DOHH2 (cell line): ENCODE data around the gene FGD6.

Experiments
- H3F3A ChIP-seq: fragments of 200-600 bp; sonication (generic), shearing (Covaris generic); 2 replicates; pipeline ENCODE4 v1.6.0; 2016; ENCODE audit warnings: antibody characterized with exemption, mild to moderate bottlenecking; ENCODE audit not compliant: control insufficient read depth, insufficient read depth
- H3K27ac ChIP-seq: fragments of 200-600 bp; sonication (generic); 2 replicates; pipeline ENCODE4 v1.5.1; 2014; ENCODE audit warnings: low read depth, mild to moderate bottlenecking, low read length, moderate library complexity
- H3K27me3 ChIP-seq: fragments of 200-600 bp; sonication (generic); 2 replicates; pipeline ENCODE4 v1.6.1; 2014; ENCODE audit warnings: mild to moderate bottlenecking, low read length, mixed read lengths; ENCODE audit not compliant: control insufficient read depth
- H3K36me3 ChIP-seq: fragments of 200-600 bp; sonication (generic); 2 replicates; pipeline ENCODE4 v1.6.1; 2014; ENCODE audit warnings: mild to moderate bottlenecking, low read length, moderate library complexity, mixed read lengths; ENCODE audit not compliant: control insufficient read depth
- H3K4me1 ChIP-seq: fragments of 200-600 bp; sonication (generic); 2 replicates; pipeline ENCODE4 v1.6.1; 2014; ENCODE audit warnings: mild to moderate bottlenecking, low read length, mixed read lengths; ENCODE audit not compliant: control insufficient read depth
- H3K4me2 ChIP-seq: fragments of 200-600 bp; sonication (generic); 2 replicates; pipeline ENCODE4 v1.6.0; 2014; ENCODE audit warnings: mild to moderate bottlenecking, low read length, moderate library complexity
- H3K4me3 ChIP-seq: fragments of 200-600 bp; sonication (generic); 2 replicates; pipeline ENCODE4 v1.5.1; 2014; ENCODE audit warnings: mild to moderate bottlenecking, low read length, mixed read lengths
- H3K79me2 ChIP-seq: fragments of 200-600 bp; sonication (generic); 2 replicates; pipeline ENCODE4 v1.6.1; 2014; ENCODE audit warnings: mild to moderate bottlenecking, low read length, mixed read lengths; ENCODE audit not compliant: control insufficient read depth
- H3K9me2 ChIP-seq: fragments of 200-600 bp; sonication (generic); replicated peaks from 2 replicates; pipeline ENCODE4 v1.6.1; 2014; ENCODE audit warnings: mild to moderate bottlenecking, low read length, mixed read lengths; ENCODE audit not compliant: control insufficient read depth
- H3K9me3 ChIP-seq: fragments of 200-600 bp; sonication (generic); 2 replicates; pipeline ENCODE4 v1.6.1; 2014; ENCODE audit warnings: antibody characterized with exemption, low read length, mixed read lengths; ENCODE audit not compliant: control insufficient read depth, insufficient read depth
- H4K20me1 ChIP-seq: fragments of 200-600 bp; sonication (generic); 2 replicates; pipeline ENCODE4 v1.6.0; 2014; ENCODE audit warnings: low read depth, mild to moderate bottlenecking, antibody characterized with exemption, low read length, moderate library complexity; ENCODE audit not compliant: control insufficient read depth, insufficient read depth
- EZH2phosphoT487 ChIP-seq: fragments of 200-600 bp; sonication (generic); IDR thresholded peaks from 2 replicates; pipeline ENCODE4 v1.6.1; 2017; ENCODE audit warnings: borderline replicate concordance, mild to moderate bottlenecking, antibody characterized with exemption, low read length, moderate library complexity, mixed read lengths
- TF ChIP-seq, protein P1 (sequence below): fragments of 200-600 bp; sonication (generic); IDR thresholded peaks from one replicate; pipeline ENCODE4 v1.5.1; 2014; ENCODE audit warnings: antibody characterized with exemption, mild to moderate bottlenecking, low read depth, low read length; ENCODE audit not compliant: poor library complexity, severe bottlenecking

The FGD6 gene

DNA sequence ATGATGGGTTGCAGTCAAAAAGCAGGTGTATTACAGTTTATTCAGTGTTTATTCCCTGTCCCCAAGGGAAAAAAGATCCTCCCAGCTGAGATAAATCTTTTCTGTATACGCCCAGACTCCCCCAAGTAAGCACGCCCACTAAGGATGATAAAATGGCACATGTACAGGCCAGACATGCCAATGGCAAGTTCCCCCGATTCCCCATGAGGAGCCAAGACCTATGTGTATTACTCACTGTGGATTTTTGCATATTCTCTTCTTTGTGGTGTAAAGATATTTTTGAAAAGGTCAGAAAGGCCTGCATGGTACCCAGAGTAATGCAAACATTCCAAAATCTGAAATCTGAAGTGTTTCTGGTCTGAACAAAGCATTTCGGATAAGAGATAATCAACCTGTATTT lies 166.0 kb downstream of the FGD6 start:
- Histone ChIP-seq H3K4me1 (no peaks in the 10 kb centered on the region), H3K27ac (no peak overlapping the region), H3K79me2 (no peaks in the 10 kb centered on the region), H3F3A (0 out of 2 replicates have a peak, but pooled peaks cover 2% of the 10 kb centered on the region), H3K27me3 (no peaks in the 10 kb centered on the region), H3K4me2 (no peak overlapping the region), H3K9me3 (no peaks in the 10 kb centered on the region), H3K4me3 (no peak overlapping the region), H3K36me3 (peaks cover 65% of the 10 kb centered on the region), H3K9me2 (no peaks in the 10 kb centered on the region), H4K20me1 (no peaks in the 10 kb centered on the region)
- TF ChIP-seq, protein P1, sequence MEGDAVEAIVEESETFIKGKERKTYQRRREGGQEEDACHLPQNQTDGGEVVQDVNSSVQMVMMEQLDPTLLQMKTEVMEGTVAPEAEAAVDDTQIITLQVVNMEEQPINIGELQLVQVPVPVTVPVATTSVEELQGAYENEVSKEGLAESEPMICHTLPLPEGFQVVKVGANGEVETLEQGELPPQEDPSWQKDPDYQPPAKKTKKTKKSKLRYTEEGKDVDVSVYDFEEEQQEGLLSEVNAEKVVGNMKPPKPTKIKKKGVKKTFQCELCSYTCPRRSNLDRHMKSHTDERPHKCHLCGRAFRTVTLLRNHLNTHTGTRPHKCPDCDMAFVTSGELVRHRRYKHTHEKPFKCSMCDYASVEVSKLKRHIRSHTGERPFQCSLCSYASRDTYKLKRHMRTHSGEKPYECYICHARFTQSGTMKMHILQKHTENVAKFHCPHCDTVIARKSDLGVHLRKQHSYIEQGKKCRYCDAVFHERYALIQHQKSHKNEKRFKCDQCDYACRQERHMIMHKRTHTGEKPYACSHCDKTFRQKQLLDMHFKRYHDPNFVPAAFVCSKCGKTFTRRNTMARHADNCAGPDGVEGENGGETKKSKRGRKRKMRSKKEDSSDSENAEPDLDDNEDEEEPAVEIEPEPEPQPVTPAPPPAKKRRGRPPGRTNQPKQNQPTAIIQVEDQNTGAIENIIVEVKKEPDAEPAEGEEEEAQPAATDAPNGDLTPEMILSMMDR: no peak
- TF ChIP-seq EZH2phosphoT487: no peak

DNA sequence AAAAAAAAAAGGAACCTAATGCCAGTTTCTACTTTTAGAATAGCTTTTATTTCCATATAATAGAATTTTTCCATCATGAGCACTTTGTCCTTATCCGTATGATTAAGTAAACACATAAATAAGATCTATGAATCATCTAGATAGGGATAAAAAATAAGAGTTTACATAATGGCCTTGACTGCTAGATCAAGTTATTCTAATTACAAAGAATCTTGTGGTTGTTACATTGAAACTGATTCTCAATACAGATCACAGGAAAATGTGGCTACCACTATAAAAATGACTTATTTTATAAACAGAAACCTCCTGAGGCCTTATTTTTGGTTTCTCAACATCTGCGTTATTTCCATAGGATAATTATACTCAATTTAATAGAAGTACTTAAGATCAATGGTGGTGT lies 179.4 kb downstream of the FGD6 start:
- Histone ChIP-seq H3K4me2 (no peak overlapping the region), H3F3A (0 out of 2 replicates have a peak, but pooled peaks cover 2% of the 10 kb centered on the region), H4K20me1 (no peaks in the 10 kb centered on the region), H3K36me3 (peaks cover 65% of the 10 kb centered on the region), H3K4me1 (no peaks in the 10 kb centered on the region), H3K79me2 (no peaks in the 10 kb centered on the region), H3K27ac (no peak overlapping the region), H3K4me3 (no peak overlapping the region), H3K27me3 (no peaks in the 10 kb centered on the region), H3K9me3 (no peaks in the 10 kb centered on the region), H3K9me2 (no peaks in the 10 kb centered on the region)
- TF ChIP-seq, protein P1: no peak
- TF ChIP-seq EZH2phosphoT487: no peak

DNA sequence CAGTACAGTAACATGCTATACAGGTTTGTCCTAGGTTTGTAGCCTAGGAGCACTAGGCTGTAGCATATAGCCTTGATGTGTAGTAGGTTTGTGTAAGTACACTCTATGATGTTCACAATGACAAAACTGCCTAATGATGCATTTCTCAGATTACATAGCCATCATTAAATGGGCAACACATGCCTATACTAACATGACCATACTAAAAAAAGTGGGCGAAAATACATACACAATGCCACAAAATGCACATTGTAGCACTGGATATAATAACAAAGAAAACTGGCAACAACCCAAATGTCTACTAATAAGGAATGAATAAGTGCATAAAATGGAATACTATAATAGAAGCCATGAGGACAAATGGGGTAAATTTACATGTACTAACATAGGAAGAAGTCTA lies 182.5 kb downstream of the FGD6 start:
- no peak overlapping the region for H3K4me3 ChIP-seq
- no peak for TF ChIP-seq EZH2phosphoT487
- TF ChIP-seq, protein P1: no peak
- H3K4me1 ChIP-seq: no peaks in the 10 kb centered on the region
- no peaks in the 10 kb centered on the region for H3K79me2 ChIP-seq
- H3K4me2 ChIP-seq: no peak overlapping the region
- no peak overlapping the region for H3K27ac ChIP-seq
- no peaks in the 10 kb centered on the region for H3K27me3 ChIP-seq
- H4K20me1 ChIP-seq: no peaks in the 10 kb centered on the region
- no peaks in the 10 kb centered on the region for H3K9me3 ChIP-seq
- no peaks in the 10 kb centered on the region for H3K9me2 ChIP-seq
- peaks cover 62% of the 10 kb centered on the region for H3K36me3 ChIP-seq
- 0 out of 2 replicates have a peak, but pooled peaks cover 2% of the 10 kb centered on the region for H3F3A ChIP-seq
